GM23338 (cell line): ENCODE results near the gene TASP1. TPM values are rescaled to one million over a fixed set of nuclear protein-coding genes. Genes with fewer than 3 reads are reported as not detected.

ENCODE experiments used
- ATAC-seq: fragments of 200-7000 bp; cut with Tn5 transposase; 3 replicates; pipeline ENCODE4 v1.9.1; 2020
- DNase-seq: peaks from one replicate; pipeline ENCODE4 v3.0.0-alpha.2; 2015; ENCODE audit warnings: low spot score
- H2AFZ ChIP-seq: fragments of 200-600 bp; sonication (generic); 2 replicates; pipeline ENCODE4 v1.8.0; 2016; ENCODE audit warnings: antibody characterized with exemption, mild to moderate bottlenecking, moderate library complexity
- H3F3A ChIP-seq: fragments of 200-600 bp; sonication (generic); replicated peaks from 2 replicates; pipeline ENCODE4 v1.8.0; 2017; ENCODE audit warnings: antibody characterized with exemption, mixed run types, low read depth
- H3K27ac ChIP-seq: fragments of 200-600 bp; sonication (generic); 2 replicates; pipeline ENCODE4 v1.6.1; 2016; ENCODE audit warnings: low read depth
- H3K27me3 ChIP-seq: fragments of 200-600 bp; sonication (generic); 2 replicates; pipeline ENCODE4 v1.8.0; 2016; ENCODE audit warnings: mild to moderate bottlenecking, mixed run types, moderate library complexity; ENCODE audit not compliant: insufficient read depth
- H3K36me3 ChIP-seq: fragments of 200-600 bp; sonication (generic); 2 replicates; pipeline ENCODE4 v1.8.0; 2016; ENCODE audit warnings: mild to moderate bottlenecking; ENCODE audit not compliant: insufficient read depth
- H3K4me1 ChIP-seq: fragments of 200-600 bp; sonication (generic); 2 replicates; pipeline ENCODE4 v1.8.0; 2016; ENCODE audit warnings: mild to moderate bottlenecking, moderate library complexity; ENCODE audit not compliant: insufficient read depth
- H3K4me2 ChIP-seq: fragments of 200-600 bp; sonication (generic); 2 replicates; pipeline ENCODE4 v1.7.1; 2017; ENCODE audit warnings: mixed run types
- H3K4me3 ChIP-seq: fragments of 200-600 bp; sonication (generic); 2 replicates; pipeline ENCODE4 v1.6.1; 2016; ENCODE audit warnings: mixed run types
- H3K79me2 ChIP-seq: fragments of 200-600 bp; sonication (generic); replicated peaks from 2 replicates; pipeline ENCODE4 v1.8.0; 2017; ENCODE audit warnings: mild to moderate bottlenecking; ENCODE audit not compliant: insufficient read depth
- H3K9me2 ChIP-seq: fragments of 200-600 bp; sonication (generic); 2 replicates; pipeline ENCODE4 v1.8.0; 2017; ENCODE audit not compliant: insufficient read depth
- H4K20me1 ChIP-seq: fragments of 200-600 bp; sonication (generic); replicated peaks from 2 replicates; pipeline ENCODE4 v1.8.0; 2017; ENCODE audit warnings: mild to moderate bottlenecking; ENCODE audit not compliant: insufficient read depth
- H3K27ac Mint-ChIP-seq: 2 replicates; pipeline ENCODE4 v1.8.0; 2020; ENCODE audit warnings: inconsistent platforms, mild to moderate bottlenecking, moderate library complexity, mixed read lengths
- H3K27me3 Mint-ChIP-seq: 3 replicates; pipeline ENCODE4 v1.8.0; 2022; ENCODE audit warnings: low read depth, mild to moderate bottlenecking, moderate library complexity, mixed read lengths, inconsistent platforms; ENCODE audit not compliant: insufficient read depth, poor library complexity
- H3K36me3 Mint-ChIP-seq: 3 replicates; pipeline ENCODE4 v1.8.0; 2021; ENCODE audit warnings: low read depth, mild to moderate bottlenecking, inconsistent platforms, moderate library complexity, mixed read lengths
- H3K4me1 Mint-ChIP-seq: 3 replicates; pipeline ENCODE4 v1.8.0; 2020; ENCODE audit warnings: mild to moderate bottlenecking, inconsistent platforms, mixed read lengths
- H3K4me3 Mint-ChIP-seq: 3 replicates; pipeline ENCODE4 v1.8.0; 2021; ENCODE audit warnings: moderate library complexity, mild to moderate bottlenecking, inconsistent platforms, mixed read lengths
- H3K9me3 Mint-ChIP-seq: 3 replicates; pipeline ENCODE4 v1.8.0; 2020; ENCODE audit warnings: moderate library complexity, mild to moderate bottlenecking, inconsistent platforms, mixed read lengths
- CREB1 ChIP-seq: fragments of 250-450 bp; sonication (Bioruptor Pico); IDR thresholded peaks from 2 replicates; pipeline ENCODE4 v1.5.0; 2020; ENCODE audit warnings: low read depth, mild to moderate bottlenecking, moderate library complexity
- EZH2 ChIP-seq: fragments of 200-600 bp; sonication (generic); IDR thresholded peaks from one replicate; pipeline ENCODE4 v1.8.0; 2017; ENCODE audit warnings: antibody characterized with exemption, mild to moderate bottlenecking, low read depth; ENCODE audit not compliant: unreplicated experiment
- EZH2phosphoT487 ChIP-seq: fragments of 200-600 bp; sonication (generic); IDR thresholded peaks from one replicate; pipeline ENCODE4 v1.8.1; 2018; ENCODE audit warnings: antibody characterized with exemption; ENCODE audit not compliant: unreplicated experiment
- JUNB ChIP-seq: IDR thresholded peaks from one replicate; pipeline ENCODE4 v1.6.1; 2016; ENCODE audit warnings: antibody characterized with exemption; ENCODE audit not compliant: unreplicated experiment
- POLR2AphosphoS5 ChIP-seq: IDR thresholded peaks from 2 replicates; pipeline ENCODE4 v1.6.1; 2016; ENCODE audit warnings: antibody characterized with exemption, low read depth
- ZNF114 ChIP-seq: fragments of 250-450 bp; sonication (Bioruptor Pico); IDR thresholded peaks from 2 replicates; pipeline ENCODE4 v1.5.0; 2020; ENCODE audit warnings: mild to moderate bottlenecking, moderate library complexity
- ZNF331 ChIP-seq: fragments of 250-450 bp; sonication (Bioruptor Pico); IDR thresholded peaks from 2 replicates; pipeline ENCODE4 v1.5.0; 2020; ENCODE audit warnings: low read depth, mild to moderate bottlenecking, moderate library complexity
- polyA plus RNA-seq: library from polyadenylated mRNA; unstranded; fragments of >200 nt; fragmentation: Nextera tagmentation; extraction: Ambion mirVana; gene quantifications from 2 replicates; pipeline ENCODE4 v1.2.1, GENCODE V29; 2016
- total RNA-seq: library from RNA; depleted of rRNA; stranded (reverse); fragments of >200 nt; shearing (Covaris generic); gene quantifications from 2 replicates; pipeline ENCODE4 v1.2.3, GENCODE V29; 2014
- TF ChIP-seq, protein P1 (sequence below), 2 experiments: fragments of 200-600 bp in 1 of 2; sonication (generic) in 1 of 2; conservative IDR thresholded peaks; 2 replicates each; pipeline versions ENCODE4 v1.5.1 to v1.6.1; 2016 to 2017; ENCODE audit warnings: antibody characterized with exemption in 2 of 2, low read depth in 2 of 2, mild to moderate bottlenecking in 2 of 2, moderate library complexity in 1 of 2
- TF ChIP-seq, protein P2 (sequence below): IDR thresholded peaks from one replicate; pipeline ENCODE4 v1.6.1; 2018; ENCODE audit warnings: antibody characterized with exemption; ENCODE audit not compliant: unreplicated experiment
- TF ChIP-seq, protein P3 (sequence below): fragments of 250-450 bp; sonication (Bioruptor Pico); IDR thresholded peaks from 2 replicates; pipeline ENCODE4 v1.5.0; 2020; ENCODE audit warnings: mild to moderate bottlenecking, moderate library complexity

TASP1 gene
- total and polyA plus RNA-seq, 2 experiments from 2014 or later = 9.7 to 9.8 TPM

DNA sequence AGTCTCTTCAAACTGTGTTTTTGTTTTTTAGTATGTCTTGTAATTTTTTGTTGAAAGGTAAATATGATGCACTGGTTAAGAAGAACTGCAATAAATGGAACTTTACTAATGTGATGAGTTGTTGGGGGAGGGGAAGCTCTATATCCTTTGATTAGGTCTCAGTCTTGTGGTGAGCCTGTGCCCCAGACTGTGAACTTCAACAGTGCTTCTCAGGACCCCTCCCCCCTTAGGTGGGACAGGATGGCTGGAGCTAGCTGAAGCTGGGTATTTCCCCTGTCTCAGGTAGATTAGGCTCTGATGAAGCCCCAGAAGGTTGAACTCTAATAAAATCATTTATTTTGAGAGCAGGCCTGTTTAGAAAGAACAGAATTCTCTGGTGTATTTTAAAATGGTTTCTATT, 31.4 kb upstream of the TASP1 start:
- 0 out of 2 replicates have a peak overlapping the region, but pooled peaks have one; percentile 22 for H3K4me2 ChIP-seq
- no peaks in the 10 kb centered on the region for H3K79me2 ChIP-seq
- H3K4me3 ChIP-seq = no peak overlapping the region
- H3K4me1 ChIP-seq = peaks cover 6% of the 10 kb centered on the region; the same call in 1 of the 2 replicates
- ATAC-seq (peak; percentile 81), DNase-seq (peak; percentile 42)
- H3K36me3 ChIP-seq = no peaks in the 10 kb centered on the region
- Mint-ChIP-seq H3K4me3 (no peak overlapping the region), H3K9me3 (no peaks in the 10 kb centered on the region), H3K4me1 (peaks cover 7% of the 10 kb centered on the region; the same call in 2 of the 3 replicates), H3K27ac (no peak overlapping the region), H3K36me3 (no peaks in the 10 kb centered on the region), H3K27me3 (peaks cover 2% of the 10 kb centered on the region)
- no peaks in the 10 kb centered on the region for H3K27me3 ChIP-seq
- peak overlapping the region; percentile 72; the same call in 1 of the 2 replicates for H2AFZ ChIP-seq
- no peaks in the 10 kb centered on the region for H4K20me1 ChIP-seq
- no peak overlapping the region for H3K27ac ChIP-seq
- H3K9me2 ChIP-seq = no peaks in the 10 kb centered on the region
- TF ChIP-seq, protein P1, sequence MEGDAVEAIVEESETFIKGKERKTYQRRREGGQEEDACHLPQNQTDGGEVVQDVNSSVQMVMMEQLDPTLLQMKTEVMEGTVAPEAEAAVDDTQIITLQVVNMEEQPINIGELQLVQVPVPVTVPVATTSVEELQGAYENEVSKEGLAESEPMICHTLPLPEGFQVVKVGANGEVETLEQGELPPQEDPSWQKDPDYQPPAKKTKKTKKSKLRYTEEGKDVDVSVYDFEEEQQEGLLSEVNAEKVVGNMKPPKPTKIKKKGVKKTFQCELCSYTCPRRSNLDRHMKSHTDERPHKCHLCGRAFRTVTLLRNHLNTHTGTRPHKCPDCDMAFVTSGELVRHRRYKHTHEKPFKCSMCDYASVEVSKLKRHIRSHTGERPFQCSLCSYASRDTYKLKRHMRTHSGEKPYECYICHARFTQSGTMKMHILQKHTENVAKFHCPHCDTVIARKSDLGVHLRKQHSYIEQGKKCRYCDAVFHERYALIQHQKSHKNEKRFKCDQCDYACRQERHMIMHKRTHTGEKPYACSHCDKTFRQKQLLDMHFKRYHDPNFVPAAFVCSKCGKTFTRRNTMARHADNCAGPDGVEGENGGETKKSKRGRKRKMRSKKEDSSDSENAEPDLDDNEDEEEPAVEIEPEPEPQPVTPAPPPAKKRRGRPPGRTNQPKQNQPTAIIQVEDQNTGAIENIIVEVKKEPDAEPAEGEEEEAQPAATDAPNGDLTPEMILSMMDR (conservative IDR thresholded peaks at IDR 0.05; ENCODE audit: low read depth in 2 of 2) = no peak
- TF ChIP-seq ZNF114 (CRISPR knock-in tag) = no peak
- no peak for TF ChIP-seq EZH2
- TF ChIP-seq, protein P2, sequence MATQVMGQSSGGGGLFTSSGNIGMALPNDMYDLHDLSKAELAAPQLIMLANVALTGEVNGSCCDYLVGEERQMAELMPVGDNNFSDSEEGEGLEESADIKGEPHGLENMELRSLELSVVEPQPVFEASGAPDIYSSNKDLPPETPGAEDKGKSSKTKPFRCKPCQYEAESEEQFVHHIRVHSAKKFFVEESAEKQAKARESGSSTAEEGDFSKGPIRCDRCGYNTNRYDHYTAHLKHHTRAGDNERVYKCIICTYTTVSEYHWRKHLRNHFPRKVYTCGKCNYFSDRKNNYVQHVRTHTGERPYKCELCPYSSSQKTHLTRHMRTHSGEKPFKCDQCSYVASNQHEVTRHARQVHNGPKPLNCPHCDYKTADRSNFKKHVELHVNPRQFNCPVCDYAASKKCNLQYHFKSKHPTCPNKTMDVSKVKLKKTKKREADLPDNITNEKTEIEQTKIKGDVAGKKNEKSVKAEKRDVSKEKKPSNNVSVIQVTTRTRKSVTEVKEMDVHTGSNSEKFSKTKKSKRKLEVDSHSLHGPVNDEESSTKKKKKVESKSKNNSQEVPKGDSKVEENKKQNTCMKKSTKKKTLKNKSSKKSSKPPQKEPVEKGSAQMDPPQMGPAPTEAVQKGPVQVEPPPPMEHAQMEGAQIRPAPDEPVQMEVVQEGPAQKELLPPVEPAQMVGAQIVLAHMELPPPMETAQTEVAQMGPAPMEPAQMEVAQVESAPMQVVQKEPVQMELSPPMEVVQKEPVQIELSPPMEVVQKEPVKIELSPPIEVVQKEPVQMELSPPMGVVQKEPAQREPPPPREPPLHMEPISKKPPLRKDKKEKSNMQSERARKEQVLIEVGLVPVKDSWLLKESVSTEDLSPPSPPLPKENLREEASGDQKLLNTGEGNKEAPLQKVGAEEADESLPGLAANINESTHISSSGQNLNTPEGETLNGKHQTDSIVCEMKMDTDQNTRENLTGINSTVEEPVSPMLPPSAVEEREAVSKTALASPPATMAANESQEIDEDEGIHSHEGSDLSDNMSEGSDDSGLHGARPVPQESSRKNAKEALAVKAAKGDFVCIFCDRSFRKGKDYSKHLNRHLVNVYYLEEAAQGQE = no peak
- TF ChIP-seq POLR2AphosphoS5 = no peak
- TF ChIP-seq CREB1 (CRISPR knock-in tag) = no peak
- TF ChIP-seq JUNB = no peak
- TF ChIP-seq EZH2phosphoT487 = no peak
- no peaks in the 10 kb centered on the region for H3F3A ChIP-seq

DNA sequence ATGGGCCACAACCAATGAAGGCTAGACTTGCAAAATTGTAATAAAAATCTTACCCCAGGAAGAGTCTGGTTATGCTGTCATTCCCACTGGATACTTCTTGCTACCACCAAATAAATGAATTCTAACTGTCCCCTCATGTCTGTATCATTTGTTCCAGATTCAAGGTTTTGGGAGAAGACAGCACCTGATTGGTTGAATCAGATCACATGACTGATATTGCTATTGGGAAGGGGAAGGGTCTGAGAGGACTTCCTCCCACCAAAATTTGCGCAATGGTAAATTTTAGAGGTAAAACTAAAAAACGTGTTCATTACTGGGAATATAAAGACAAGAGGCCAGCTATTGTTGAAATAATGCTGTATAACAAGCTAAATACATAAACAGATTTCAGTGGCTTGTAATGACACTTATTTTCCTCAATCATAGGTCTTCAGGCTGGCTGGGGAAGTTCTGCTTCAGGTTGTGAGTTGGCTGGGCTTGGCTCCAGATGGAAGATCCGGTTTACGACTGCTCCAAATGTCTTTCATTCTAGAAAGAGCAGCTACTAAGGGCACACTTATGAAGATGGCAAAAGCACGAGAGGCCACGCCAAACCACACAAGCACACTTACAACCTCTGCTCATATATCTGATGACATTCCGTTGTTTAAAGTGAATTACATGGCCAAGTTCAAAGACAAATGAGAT, 27.1 kb upstream of the TASP1 start:
- Mint-ChIP-seq H3K36me3 (no peaks in the 10 kb centered on the region), H3K9me3 (no peaks in the 10 kb centered on the region), H3K4me1 (peaks cover 7% of the 10 kb centered on the region; the same call in 2 of the 3 replicates), H3K27me3 (peaks cover 2% of the 10 kb centered on the region), H3K4me3 (no peak overlapping the region), H3K27ac (no peak overlapping the region)
- DNase-seq = no peak
- no peak overlapping the region for H3K4me3 ChIP-seq
- peak overlapping the region; percentile 79; the same call in 1 of the 2 replicates for H2AFZ ChIP-seq
- H3K79me2 ChIP-seq = no peaks in the 10 kb centered on the region
- no peaks in the 10 kb centered on the region for H3K36me3 ChIP-seq
- ATAC-seq = no peak
- peaks cover 6% of the 10 kb centered on the region; the same call in 1 of the 2 replicates for H3K4me1 ChIP-seq
- H3K27ac ChIP-seq = no peak overlapping the region
- H3K27me3 ChIP-seq = no peaks in the 10 kb centered on the region
- no peak overlapping the region for H3K4me2 ChIP-seq
- H4K20me1 ChIP-seq = no peaks in the 10 kb centered on the region
- H3K9me2 ChIP-seq = no peaks in the 10 kb centered on the region
- H3F3A ChIP-seq = no peaks in the 10 kb centered on the region
- TF ChIP-seq ZNF331 = no peak
- TF ChIP-seq, protein P3, sequence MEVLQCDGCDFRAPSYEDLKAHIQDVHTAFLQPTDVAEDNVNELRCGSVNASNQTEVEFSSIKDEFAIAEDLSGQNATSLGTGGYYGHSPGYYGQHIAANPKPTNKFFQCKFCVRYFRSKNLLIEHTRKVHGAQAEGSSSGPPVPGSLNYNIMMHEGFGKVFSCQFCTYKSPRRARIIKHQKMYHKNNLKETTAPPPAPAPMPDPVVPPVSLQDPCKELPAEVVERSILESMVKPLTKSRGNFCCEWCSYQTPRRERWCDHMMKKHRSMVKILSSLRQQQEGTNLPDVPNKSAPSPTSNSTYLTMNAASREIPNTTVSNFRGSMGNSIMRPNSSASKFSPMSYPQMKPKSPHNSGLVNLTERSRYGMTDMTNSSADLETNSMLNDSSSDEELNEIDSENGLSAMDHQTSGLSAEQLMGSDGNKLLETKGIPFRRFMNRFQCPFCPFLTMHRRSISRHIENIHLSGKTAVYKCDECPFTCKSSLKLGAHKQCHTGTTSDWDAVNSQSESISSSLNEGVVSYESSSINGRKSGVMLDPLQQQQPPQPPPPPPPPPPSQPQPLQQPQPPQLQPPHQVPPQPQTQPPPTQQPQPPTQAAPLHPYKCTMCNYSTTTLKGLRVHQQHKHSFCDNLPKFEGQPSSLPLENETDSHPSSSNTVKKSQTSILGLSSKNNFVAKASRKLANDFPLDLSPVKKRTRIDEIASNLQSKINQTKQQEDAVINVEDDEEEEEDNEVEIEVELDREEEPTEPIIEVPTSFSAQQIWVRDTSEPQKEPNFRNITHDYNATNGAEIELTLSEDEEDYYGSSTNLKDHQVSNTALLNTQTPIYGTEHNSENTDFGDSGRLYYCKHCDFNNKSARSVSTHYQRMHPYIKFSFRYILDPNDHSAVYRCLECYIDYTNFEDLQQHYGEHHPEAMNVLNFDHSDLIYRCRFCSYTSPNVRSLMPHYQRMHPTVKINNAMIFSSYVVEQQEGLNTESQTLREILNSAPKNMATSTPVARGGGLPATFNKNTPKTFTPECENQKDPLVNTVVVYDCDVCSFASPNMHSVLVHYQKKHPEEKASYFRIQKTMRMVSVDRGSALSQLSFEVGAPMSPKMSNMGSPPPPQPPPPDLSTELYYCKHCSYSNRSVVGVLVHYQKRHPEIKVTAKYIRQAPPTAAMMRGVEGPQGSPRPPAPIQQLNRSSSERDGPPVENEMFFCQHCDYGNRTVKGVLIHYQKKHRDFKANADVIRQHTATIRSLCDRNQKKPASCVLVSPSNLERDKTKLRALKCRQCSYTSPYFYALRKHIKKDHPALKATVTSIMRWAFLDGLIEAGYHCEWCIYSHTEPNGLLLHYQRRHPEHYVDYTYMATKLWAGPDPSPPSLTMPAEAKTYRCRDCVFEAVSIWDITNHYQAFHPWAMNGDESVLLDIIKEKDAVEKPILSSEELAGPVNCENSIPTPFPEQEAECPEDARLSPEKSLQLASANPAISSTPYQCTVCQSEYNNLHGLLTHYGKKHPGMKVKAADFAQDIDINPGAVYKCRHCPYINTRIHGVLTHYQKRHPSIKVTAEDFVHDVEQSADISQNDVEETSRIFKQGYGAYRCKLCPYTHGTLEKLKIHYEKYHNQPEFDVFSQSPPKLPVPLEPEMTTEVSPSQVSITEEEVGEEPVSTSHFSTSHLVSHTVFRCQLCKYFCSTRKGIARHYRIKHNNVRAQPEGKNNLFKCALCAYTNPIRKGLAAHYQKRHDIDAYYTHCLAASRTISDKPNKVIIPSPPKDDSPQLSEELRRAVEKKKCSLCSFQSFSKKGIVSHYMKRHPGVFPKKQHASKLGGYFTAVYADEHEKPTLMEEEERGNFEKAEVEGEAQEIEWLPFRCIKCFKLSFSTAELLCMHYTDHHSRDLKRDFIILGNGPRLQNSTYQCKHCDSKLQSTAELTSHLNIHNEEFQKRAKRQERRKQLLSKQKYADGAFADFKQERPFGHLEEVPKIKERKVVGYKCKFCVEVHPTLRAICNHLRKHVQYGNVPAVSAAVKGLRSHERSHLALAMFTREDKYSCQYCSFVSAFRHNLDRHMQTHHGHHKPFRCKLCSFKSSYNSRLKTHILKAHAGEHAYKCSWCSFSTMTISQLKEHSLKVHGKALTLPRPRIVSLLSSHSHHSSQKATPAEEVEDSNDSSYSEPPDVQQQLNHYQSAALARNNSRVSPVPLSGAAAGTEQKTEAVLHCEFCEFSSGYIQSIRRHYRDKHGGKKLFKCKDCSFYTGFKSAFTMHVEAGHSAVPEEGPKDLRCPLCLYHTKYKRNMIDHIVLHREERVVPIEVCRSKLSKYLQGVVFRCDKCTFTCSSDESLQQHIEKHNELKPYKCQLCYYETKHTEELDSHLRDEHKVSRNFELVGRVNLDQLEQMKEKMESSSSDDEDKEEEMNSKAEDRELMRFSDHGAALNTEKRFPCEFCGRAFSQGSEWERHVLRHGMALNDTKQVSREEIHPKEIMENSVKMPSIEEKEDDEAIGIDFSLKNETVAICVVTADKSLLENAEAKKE (CRISPR knock-in tag) = no peak
